Heart right ventricle (tissue), 16 donors: ENCODE data around the gene ANKK1. TPM values are rescaled to one million over a fixed set of nuclear protein-coding genes. Genes with fewer than 3 reads are reported as not detected.

Experiments
- ATAC-seq, 8 donors: fragments of 200-7000 bp; cut with Tn5 transposase; one replicate each; pipeline ENCODE4 v1.9.1; 2020; ENCODE audit warnings: mild to moderate bottlenecking in 8 of 8, moderate library complexity in 8 of 8, moderate number of reproducible peaks in 1 of 8
- DNase-seq, 2 donors: peaks; one replicate each; pipeline ENCODE4 v3.0.0-alpha.2; 2020
- H3K27ac ChIP-seq, 10 donors: fragments of 200-600 bp; sonication (generic) in 2 of 10; one replicate each; pipeline versions ENCODE4 v1.5.0 to v1.8.0; 2020 to 2022; ENCODE audit warnings: mild to moderate bottlenecking in 3 of 10
- H3K27me3 ChIP-seq, 7 donors: fragments of 200-600 bp; one replicate each; pipeline ENCODE4 v1.8.0; 2021 to 2022; ENCODE audit warnings: mild to moderate bottlenecking in 2 of 7
- H3K36me3 ChIP-seq, 9 donors: fragments of 200-600 bp; sonication (generic) in 1 of 9; one replicate each; pipeline versions ENCODE4 v1.5.0 to v1.8.0; 2020 to 2022; ENCODE audit warnings: mild to moderate bottlenecking in 2 of 9
- H3K4me1 ChIP-seq, 9 donors: fragments of 200-600 bp; sonication (generic) in 1 of 9; one replicate each; pipeline versions ENCODE4 v1.5.0 to v1.8.0; 2020 to 2022; ENCODE audit warnings: mild to moderate bottlenecking in 4 of 9
- H3K4me3 ChIP-seq, 10 donors: fragments of 200-600 bp; sonication (generic) in 2 of 10; one replicate each; pipeline versions ENCODE4 v1.5.0 to v1.8.0; 2020 to 2022; ENCODE audit warnings: mild to moderate bottlenecking in 7 of 10, moderate library complexity in 2 of 10
- H3K9me3 ChIP-seq, 11 donors: fragments of 200-600 bp in 10 of 11; sonication (generic) in 2 of 11; one replicate each; pipeline versions ENCODE4 v1.5.0 to v1.8.0; 2013 to 2022; ENCODE audit warnings: mild to moderate bottlenecking in 2 of 11, control low read depth in 1 of 11, moderate library complexity in 1 of 11
- CTCF ChIP-seq, 9 donors: fragments of 200-600 bp; sonication (generic) in 2 of 9; IDR thresholded peaks; one replicate each; pipeline versions ENCODE4 v1.5.0 to v1.8.0; 2021 to 2022; ENCODE audit warnings: antibody characterized with exemption in 9 of 9, mild to moderate bottlenecking in 5 of 9, moderate library complexity in 1 of 9
- WGBS, 2 donors: extraction: QIAGEN DNeasy Blood & Tissue Kit; methylation state at CpG; one replicate each; pipeline ENCODE4 v1.1.7; 2013; ENCODE audit warnings: inconsistent platforms in 1 of 2; 5-methylcytosine and 5-hydroxymethylcytosine counted together
- intact Hi-C, 10 donors: fragments of 100-400 bp; cut with DNase I; formaldehyde crosslinking; loops; one replicate each; pipeline versions ENCODE4 v1.11.1 to v1.14.2; 2022
- polyA plus RNA-seq, 2 donors: library from polyadenylated mRNA; stranded (reverse); fragments of 200-250 nt; gene quantifications; one replicate each; pipeline ENCODE4 v1.2.3, GENCODE V29; 2013
- total RNA-seq, 10 donors: library from RNA; stranded (reverse); fragmentation: NEBNext Ultra II Directional in 3 of 10; extraction: Animal tissue kit (Norgen Biotek cat#: 25700) in 3 of 10; gene quantifications; one replicate each; pipeline versions ENCODE4 v1.2.1 to v1.2.4, GENCODE V29; 2021 to 2023
- donor health status: Arrhythmogenic right ventricular cardiomyopathy.
- donor health status: ischemic (EF 13 %, LVEDD 7.1; RV severe dilation, severe dysfunction).
- donor health status: healthy with polysubstance abuse.
- donor health status: DM: no; HTN: yes; CAD: no.
- donor health status: DM: no; HTN: no; CAD: no.
- donor health status: ischemic (EF 25% LVEDD 6.9; RV normal size, moderate dysfunction).
- donor health status: ischemic (EF 25% LVEDD 5.7; RV mildly dilated, moderate dysfunction).
- donor health status: healthy.
- donor health status: DM: yes; HTN: yes; CAD: no.
- donor health status: Ischemic cardiomyopathy.
- donor health status: ischemic (EF 35%, LVEDD 5.7; RV mildly dilated, moderate dysfunction).
- donor health status: nonischemic (EF 11% LVEDD 7.7; RV severe dilation, severe dysfunction).
- donor health status: DM: yes; HTN: yes; CAD: no.
- donor health status: PGD.
- donor health status: ischemic (EF 29% LVEDD 5.4; RV normal size, mild dysfunction).
- donor health status: nonischemic (EF 23%, LVEDD 6.1; RV moderate dilation, normal function).

The ANKK1 gene
- total and polyA plus RNA-seq, 12 donors, result 0.06 to 0.37 TPM; not detected in 10

- intact Hi-C loops, result no loop called here
- no peaks in the 10 kb centered on the region for H3K9me3 ChIP-seq
- H3K4me1 ChIP-seq, result no peaks in the 10 kb centered on the region
- no peak overlapping the region for H3K27ac ChIP-seq
- H3K27me3 ChIP-seq, result no peaks in the 10 kb centered on the region
- no peaks in the 10 kb centered on the region for H3K36me3 ChIP-seq
- WGBS, 2 donors, result 41 to 44% methylated on average over 1 of the region's 1 CpG
- no peak for TF ChIP-seq CTCF (IDR thresholded peaks at IDR 0.05)
- peak in 2 of 8 donors; percentile 23 to 59 for ATAC-seq
- no peak overlapping the region for H3K4me3 ChIP-seq
- no peak for DNase-seq
Measured at GRCh38 chr11:113396690-113397089, 9.1 kb downstream of the ANKK1 start.

- DNase-seq (no peak), ATAC-seq (no peak)
- 74 to 80% methylated on average over 7 of the region's 7 CpGs for WGBS, 2 donors
- Histone ChIP-seq H3K27ac (no peak overlapping the region), H3K9me3 (no peaks in the 10 kb centered on the region), H3K27me3 (no peaks in the 10 kb centered on the region), H3K4me1 (peaks cover 0 to 3% (median 0%) of the 10 kb centered on the region in 9 donors), H3K36me3 (no peaks in the 10 kb centered on the region), H3K4me3 (no peak overlapping the region)
- TF ChIP-seq CTCF (IDR thresholded peaks at IDR 0.05), result no peak
- intact Hi-C loops, result no loop called here
Measured at GRCh38 chr11:113397212-113397611, 9.6 kb downstream of the ANKK1 start.

- Histone ChIP-seq H3K27me3 (no peaks in the 10 kb centered on the region), H3K4me1 (peaks cover 0 to 3% (median 0%) of the 10 kb centered on the region in 9 donors), H3K36me3 (no peaks in the 10 kb centered on the region), H3K4me3 (no peak overlapping the region), H3K9me3 (no peaks in the 10 kb centered on the region), H3K27ac (no peak overlapping the region)
- 86 to 94% methylated on average over 4 of the region's 4 CpGs for WGBS, 2 donors
- ATAC-seq (no peak), DNase-seq (no peak)
- intact Hi-C loops, result no loop called here
- TF ChIP-seq CTCF (IDR thresholded peaks at IDR 0.05), result no peak
Measured at GRCh38 chr11:113397821-113398220, 10.2 kb downstream of the ANKK1 start.

- H3K27ac ChIP-seq, result no peak overlapping the region
- H3K9me3 ChIP-seq, result no peaks in the 10 kb centered on the region
- no peak for TF ChIP-seq CTCF (IDR thresholded peaks at IDR 0.05)
- DNase-seq, result no peak
- H3K4me3 ChIP-seq, result no peak overlapping the region
- WGBS, 2 donors, result 88 to 91% methylated on average over 24 of the region's 24 CpGs
- H3K27me3 ChIP-seq, result no peaks in the 10 kb centered on the region
- H3K36me3 ChIP-seq, result no peaks in the 10 kb centered on the region
- H3K4me1 ChIP-seq, result peaks cover 0 to 3% (median 0%) of the 10 kb centered on the region in 9 donors
- ATAC-seq, result no peak
- intact Hi-C loops, result no loop called here
Measured at GRCh38 chr11:113398669-113399430, 11.3 kb downstream of the ANKK1 start.
